Right ventricle myocardium superior (tissue), 1 donor: ENCODE results near the gene PRDM15. TPM values are rescaled to one million over a fixed set of nuclear protein-coding genes. Genes with fewer than 3 reads are reported as not detected.

Experiments used
- ATAC-seq: fragments of 200-7000 bp; cut with Tn5 transposase; one replicate; pipeline ENCODE4 v1.9.1; 2020; ENCODE audit warnings: mild to moderate bottlenecking; ENCODE audit not compliant: poor library complexity
- DNase-seq: peaks from one replicate; pipeline ENCODE4 v3.0.0-alpha.2; 2020
- intact Hi-C: fragments of 100-400 bp; cut with DNase I; formaldehyde crosslinking; loops from one replicate; pipeline ENCODE4 v1.11.2; 2022
- total RNA-seq: library from RNA; stranded (reverse); fragmentation: NEBNext Ultra II Directional; extraction: Animal tissue kit (Norgen Biotek cat#: 25700); gene quantifications from one replicate; pipeline ENCODE4 v1.2.1, GENCODE V29; 2021
- donor health status: DM: no; HTN: yes; CAD: no; lungs with severe emphysema.

The PRDM15 gene
- total RNA-seq, 1 donor from 2014 or later: 3.8 TPM

- no peak for DNase-seq
- ATAC-seq: no peak
Observed at GRCh38 chr21:41821081-41821755, 57.9 kb downstream of the PRDM15 start.

GRCh38 chr21:41820384-41821080 is 58.6 kb downstream of the PRDM15 start:
- intact Hi-C loops: no loop called here
- DNase-seq (no peak), ATAC-seq (no peak)

More at GRCh38 chr21:41821081-41821755, 57.9 kb downstream of the PRDM15 start:
- intact Hi-C loops: no loop called here

- DNase-seq (no peak), ATAC-seq (no peak)
- intact Hi-C loops: no loop called here
Observed at GRCh38 chr21:41819856-41820281, 59.3 kb downstream of the PRDM15 start.

GRCh38 chr21:41819236-41819855 is 59.8 kb downstream of the PRDM15 start:
- ATAC-seq (no peak), DNase-seq (no peak)
- intact Hi-C loops: no loop called here

- intact Hi-C loops: loop anchor here (2.0 kb wide), 1 partner anchor 299 kb away; no protein-coding TSS in a partner anchor
- DNase-seq (no peak), ATAC-seq (no peak)
Observed at GRCh38 chr21:41817877-41818855, 61.0 kb downstream of the PRDM15 start.

- intact Hi-C loops: loop anchor here (2.0 kb wide), 1 partner anchor 300 kb away; no protein-coding TSS in a partner anchor
- peak; percentile 75 for ATAC-seq
- no peak for DNase-seq
Observed at GRCh38 chr21:41817228-41817627, 61.9 kb downstream of the PRDM15 start.

- ATAC-seq (peak; percentile 93), DNase-seq (peak; percentile 70)
- intact Hi-C loops: loop anchor here (2.0 kb wide), 1 partner anchor 300 kb away; no protein-coding TSS in a partner anchor
Observed at GRCh38 chr21:41816583-41817165, 62.5 kb downstream of the PRDM15 start.

- DNase-seq (no peak), ATAC-seq (no peak)
- intact Hi-C loops: loop anchor here (2.0 kb wide), 1 partner anchor 301 kb away; no protein-coding TSS in a partner anchor
Observed at GRCh38 chr21:41815652-41816582, 63.2 kb downstream of the PRDM15 start.

GRCh38 chr21:41813226-41813625 is 65.9 kb downstream of the PRDM15 start:
- intact Hi-C loops: no loop called here
- ATAC-seq (no peak), DNase-seq (no peak)

GRCh38 chr21:41812679-41813078 is 66.5 kb downstream of the PRDM15 start:
- ATAC-seq (no peak), DNase-seq (no peak)
- intact Hi-C loops: no loop called here

- DNase-seq (no peak), ATAC-seq (no peak)
- intact Hi-C loops: no loop called here
Observed at GRCh38 chr21:41810597-41810932, 68.6 kb downstream of the PRDM15 start.

GRCh38 chr21:41809891-41810596 is 69.1 kb downstream of the PRDM15 start:
- DNase-seq (no peak), ATAC-seq (no peak)
- intact Hi-C loops: no loop called here

GRCh38 chr21:41808846-41809245 is 70.3 kb downstream of the PRDM15 start:
- no peak for ATAC-seq

GRCh38 chr21:41808094-41808493 is 71.0 kb downstream of the PRDM15 start:
- ATAC-seq (no peak), DNase-seq (no peak)
- intact Hi-C loops: no loop called here

More at GRCh38 chr21:41808846-41809245, 70.3 kb downstream of the PRDM15 start:
- intact Hi-C loops: no loop called here
- DNase-seq: no peak

- ATAC-seq: no peak
Observed at GRCh38 chr21:41806773-41807172, 72.4 kb downstream of the PRDM15 start.

GRCh38 chr21:41805643-41806042 is 73.5 kb downstream of the PRDM15 start:
- no peak for ATAC-seq
- intact Hi-C loops: no loop called here
- DNase-seq: no peak

More at GRCh38 chr21:41806773-41807172, 72.4 kb downstream of the PRDM15 start:
- intact Hi-C loops: no loop called here
- DNase-seq: no peak

- intact Hi-C loops: no loop called here
- DNase-seq: no peak
- no peak for ATAC-seq
Observed at GRCh38 chr21:41805038-41805437, 74.1 kb downstream of the PRDM15 start.
